ENCODE measurements around the gene PDE4C. TPM values are rescaled to one million over a fixed set of nuclear protein-coding genes. Genes with fewer than 3 reads are reported as not detected.

Gene PDE4C
- total and polyA plus RNA-seq, 2 experiments from 2014 or later: 1.1 to 8.3 TPM

DNA sequence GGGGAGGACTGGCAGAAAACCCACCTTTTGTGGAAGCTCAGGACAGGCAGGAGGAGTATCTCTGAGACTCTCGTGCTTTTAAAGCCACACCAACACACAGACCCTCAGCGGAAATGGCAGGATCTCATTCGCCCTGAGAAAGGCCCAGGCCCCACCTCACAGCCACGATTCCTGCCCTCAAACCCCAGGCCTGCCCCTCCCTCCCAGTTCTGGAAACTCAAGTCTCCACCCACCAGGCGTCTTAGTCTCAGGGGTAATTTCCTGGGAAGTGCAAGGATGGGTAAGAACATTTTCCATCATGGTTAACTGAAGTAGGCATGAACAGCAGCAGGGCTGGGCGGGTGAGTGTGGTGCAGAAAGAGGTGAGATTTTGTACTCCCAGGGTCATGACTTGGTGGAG, 8.0 kb upstream of the PDE4C start:
- no peaks in the 10 kb centered on the region for H3K27me3 ChIP-seq
- H3K4me3 ChIP-seq: no peak overlapping the region
- DNase-seq (ENCODE audit: low read depth in 1 of 2, low spot score in 1 of 2): no peak
- no peaks in the 10 kb centered on the region for H3K4me1 ChIP-seq (ENCODE audit: low read depth)
- no peaks in the 10 kb centered on the region for H3K36me3 ChIP-seq
- no peak overlapping the region for H3K27ac ChIP-seq
- H3K9me3 ChIP-seq (ENCODE audit: low read depth): no peaks in the 10 kb centered on the region
- TF ChIP-seq, protein P1, sequence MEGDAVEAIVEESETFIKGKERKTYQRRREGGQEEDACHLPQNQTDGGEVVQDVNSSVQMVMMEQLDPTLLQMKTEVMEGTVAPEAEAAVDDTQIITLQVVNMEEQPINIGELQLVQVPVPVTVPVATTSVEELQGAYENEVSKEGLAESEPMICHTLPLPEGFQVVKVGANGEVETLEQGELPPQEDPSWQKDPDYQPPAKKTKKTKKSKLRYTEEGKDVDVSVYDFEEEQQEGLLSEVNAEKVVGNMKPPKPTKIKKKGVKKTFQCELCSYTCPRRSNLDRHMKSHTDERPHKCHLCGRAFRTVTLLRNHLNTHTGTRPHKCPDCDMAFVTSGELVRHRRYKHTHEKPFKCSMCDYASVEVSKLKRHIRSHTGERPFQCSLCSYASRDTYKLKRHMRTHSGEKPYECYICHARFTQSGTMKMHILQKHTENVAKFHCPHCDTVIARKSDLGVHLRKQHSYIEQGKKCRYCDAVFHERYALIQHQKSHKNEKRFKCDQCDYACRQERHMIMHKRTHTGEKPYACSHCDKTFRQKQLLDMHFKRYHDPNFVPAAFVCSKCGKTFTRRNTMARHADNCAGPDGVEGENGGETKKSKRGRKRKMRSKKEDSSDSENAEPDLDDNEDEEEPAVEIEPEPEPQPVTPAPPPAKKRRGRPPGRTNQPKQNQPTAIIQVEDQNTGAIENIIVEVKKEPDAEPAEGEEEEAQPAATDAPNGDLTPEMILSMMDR (IDR thresholded peaks at IDR 0.05; ENCODE audit: low read depth, low read length): no peak

- Histone ChIP-seq H3K9me3 (ENCODE audit: low read depth) (no peaks in the 10 kb centered on the region), H3K4me3 (peak overlapping the region; percentile 13), H3K4me1 (ENCODE audit: low read depth) (no peaks in the 10 kb centered on the region), H3K36me3 (no peaks in the 10 kb centered on the region), H3K27ac (no peak overlapping the region), H3K27me3 (no peaks in the 10 kb centered on the region)
- TF ChIP-seq, protein P1 (IDR thresholded peaks at IDR 0.05; ENCODE audit: low read depth, low read length): no peak
- peak; percentile 57 to 89 for DNase-seq (ENCODE audit: low read depth in 1 of 2, low spot score in 1 of 2)
These were observed 7.1 kb upstream of the PDE4C start for GRCh38 chr19:18233224-18233825.

DNA sequence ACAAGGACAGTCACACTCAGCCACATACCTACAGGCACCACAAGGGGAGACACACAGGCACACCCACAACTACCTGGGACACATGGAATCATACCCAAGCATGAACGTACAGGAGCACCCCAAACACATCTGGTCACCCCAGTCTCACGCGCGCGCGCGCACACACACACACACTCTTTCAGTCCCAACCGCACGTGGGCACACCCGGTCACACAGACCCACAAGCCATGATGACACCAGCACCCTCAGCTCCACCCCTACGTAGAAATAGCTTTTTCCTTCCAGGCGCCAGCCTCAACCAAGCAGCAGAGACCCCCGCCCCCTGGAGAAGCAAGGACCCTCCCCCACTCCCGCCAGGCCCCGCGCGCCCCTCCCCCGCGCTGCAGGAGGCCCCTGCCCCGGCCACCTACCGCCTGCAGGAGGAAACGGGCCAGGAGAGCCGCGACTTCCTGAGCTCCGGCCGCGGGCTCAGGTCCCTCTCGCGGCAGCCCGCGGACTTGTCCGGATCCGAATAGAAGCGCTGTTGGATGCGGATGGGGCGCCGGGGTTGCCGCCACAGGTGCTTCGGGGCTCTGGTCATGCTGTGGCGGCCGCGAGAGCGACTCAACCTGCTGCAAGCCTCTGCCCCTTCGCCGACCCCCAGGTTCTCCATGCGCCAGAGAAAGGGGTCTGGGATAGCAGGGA, 6.4 kb upstream of the PDE4C start:
- TF ChIP-seq, protein P1 (IDR thresholded peaks at IDR 0.05; ENCODE audit: low read depth, low read length): no peak
- Histone ChIP-seq H3K4me1 (ENCODE audit: low read depth) (no peaks in the 10 kb centered on the region), H3K4me3 (peak overlapping the region; percentile 13), H3K9me3 (ENCODE audit: low read depth) (no peaks in the 10 kb centered on the region), H3K27me3 (no peaks in the 10 kb centered on the region), H3K36me3 (no peaks in the 10 kb centered on the region), H3K27ac (peak overlapping the region; percentile 7)
- peak in 1 of 2 donors; percentile 73 for DNase-seq (ENCODE audit: low read depth in 1 of 2, low spot score in 1 of 2)

DNA sequence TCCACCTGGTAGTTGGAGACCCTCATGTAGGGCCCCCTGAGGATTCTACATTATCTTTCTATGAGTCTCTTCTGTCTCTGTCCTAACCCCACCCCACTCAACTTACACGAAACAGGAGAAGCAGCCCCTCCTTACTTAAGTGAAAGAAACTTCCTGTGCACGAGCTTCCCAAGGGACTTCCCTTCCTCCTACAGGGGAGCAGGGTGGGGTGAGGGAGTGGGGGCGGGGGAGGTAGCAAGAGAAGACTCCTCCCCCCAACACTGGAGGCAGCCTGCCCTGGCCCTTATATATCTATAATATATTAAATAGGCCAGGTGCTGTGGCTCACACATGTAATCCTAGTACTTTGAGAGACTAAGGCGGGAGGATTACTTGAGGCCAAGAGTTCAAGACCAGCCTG, 5.5 kb upstream of the PDE4C start:
- no peak overlapping the region for H3K27ac ChIP-seq
- no peaks in the 10 kb centered on the region for H3K9me3 ChIP-seq (ENCODE audit: low read depth)
- TF ChIP-seq, protein P1 (IDR thresholded peaks at IDR 0.05; ENCODE audit: low read depth, low read length): no peak
- H3K36me3 ChIP-seq: no peaks in the 10 kb centered on the region
- H3K4me3 ChIP-seq: no peak overlapping the region
- no peaks in the 10 kb centered on the region for H3K27me3 ChIP-seq
- H3K4me1 ChIP-seq (ENCODE audit: low read depth): no peaks in the 10 kb centered on the region
- DNase-seq (ENCODE audit: low read depth in 1 of 2, low spot score in 1 of 2): peak in 1 of 2 donors; percentile 13

- DNase-seq (ENCODE audit: low read depth in 1 of 2, low spot score in 1 of 2): no peak
These were observed 4.9 kb upstream of the PDE4C start for GRCh38 chr19:18230941-18231734.

More at GRCh38 chr19:18230941-18231734, 4.9 kb upstream of the PDE4C start:
- no peaks in the 10 kb centered on the region for H3K9me3 ChIP-seq (ENCODE audit: low read depth)
- no peaks in the 10 kb centered on the region for H3K36me3 ChIP-seq
- H3K4me1 ChIP-seq (ENCODE audit: low read depth): no peaks in the 10 kb centered on the region
- H3K27ac ChIP-seq: no peak overlapping the region
- TF ChIP-seq, protein P1 (IDR thresholded peaks at IDR 0.05; ENCODE audit: low read depth, low read length): no peak
- no peak overlapping the region for H3K4me3 ChIP-seq
- no peaks in the 10 kb centered on the region for H3K27me3 ChIP-seq

All from cardiac muscle cell (in vitro differentiated cells and primary cell).